HFF-Myc (cell line): ENCODE measurements around the gene HSD11B1.

ENCODE experiments used
- DNase-seq: peaks from one replicate; pipeline ENCODE4 v3.0.0-alpha.2; 2011; ENCODE audit warnings: low read depth; ENCODE audit errors: extremely low read depth
- H3K4me3 ChIP-seq: replicated peaks from 2 replicates; pipeline ENCODE4 v1.5.1; 2011; ENCODE audit warnings: low read depth, mild to moderate bottlenecking, control low read depth, low read length
- CTCF ChIP-seq: IDR thresholded peaks from 2 replicates; pipeline ENCODE4 v1.5.1; 2012; ENCODE audit warnings: mild to moderate bottlenecking, low read depth, low read length, control low read depth; ENCODE audit errors: missing control alignments

The HSD11B1 gene

GRCh38 chr1:209662879-209663327, 41.7 kb upstream of the HSD11B1 start:
- no peak overlapping the region for H3K4me3 ChIP-seq
- DNase-seq = no peak
- TF ChIP-seq CTCF = no peak

- no peak overlapping the region for H3K4me3 ChIP-seq
- no peak for DNase-seq
- no peak for TF ChIP-seq CTCF
Observed at GRCh38 chr1:209667103-209667502, 37.5 kb upstream of the HSD11B1 start.

- no peak for DNase-seq
- no peak overlapping the region for H3K4me3 ChIP-seq
- TF ChIP-seq CTCF = no peak
Observed at GRCh38 chr1:209667708-209668107, 36.9 kb upstream of the HSD11B1 start.

- DNase-seq = no peak
- TF ChIP-seq CTCF = no peak
- no peak overlapping the region for H3K4me3 ChIP-seq
Observed at GRCh38 chr1:209670441-209671082, 34.1 kb upstream of the HSD11B1 start.

- DNase-seq = no peak
- no peak overlapping the region for H3K4me3 ChIP-seq
- TF ChIP-seq CTCF = no peak
Observed at GRCh38 chr1:209672705-209673630, 31.7 kb upstream of the HSD11B1 start.

GRCh38 chr1:209673631-209674417, 30.8 kb upstream of the HSD11B1 start:
- H3K4me3 ChIP-seq = no peak overlapping the region
- no peak for TF ChIP-seq CTCF
- no peak for DNase-seq
